Stimulated activated naive CD4-positive, alpha-beta T cell (primary cell): ENCODE results near the gene CISD1.

ENCODE experiments used
- DNase-seq, 6 experiments: peaks; one replicate each; lab custom pipeline; 2025; lab: John Stamatoyannopoulos, UW

Gene CISD1

DNA sequence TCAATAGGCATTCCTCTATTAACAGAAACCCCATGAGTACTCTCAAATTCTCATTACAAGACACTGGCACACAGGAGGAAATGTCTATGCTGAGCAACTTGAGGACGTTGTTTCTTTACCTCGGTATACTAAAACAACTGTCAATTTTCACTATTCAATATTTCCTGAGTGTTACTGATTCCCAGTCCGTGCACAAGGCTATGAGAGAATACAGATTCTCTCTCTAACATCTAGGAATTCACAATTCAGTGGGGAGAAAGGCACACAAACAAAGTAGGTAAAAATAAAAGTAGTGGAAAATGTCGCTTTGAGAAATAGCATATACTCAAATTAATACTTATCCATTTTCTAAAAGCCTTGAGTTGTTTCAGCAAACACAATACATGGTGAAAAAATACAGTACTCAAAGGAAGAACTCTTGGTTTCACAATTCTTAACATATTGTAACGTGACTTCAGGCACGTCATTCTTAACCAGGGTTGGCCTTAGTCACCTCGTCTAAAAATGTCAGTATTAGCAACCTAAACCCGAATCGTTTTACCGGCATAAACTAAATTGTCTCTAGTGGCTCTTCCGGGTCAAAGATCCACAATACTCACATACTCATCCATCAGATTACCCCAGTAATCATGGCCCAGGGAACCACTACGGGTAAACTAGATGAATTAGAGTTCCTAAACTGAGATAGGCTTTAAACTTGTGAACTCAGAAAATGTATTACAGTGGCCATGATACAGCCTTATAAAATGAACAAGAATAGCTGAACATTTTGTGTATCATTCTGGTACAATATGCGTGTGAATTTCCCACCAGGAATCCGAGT, 2.7 kb upstream of the CISD1 start:
- DNase-seq: peak in 3 of 6 experiments; percentile 9 to 38 (median 19)

DNA sequence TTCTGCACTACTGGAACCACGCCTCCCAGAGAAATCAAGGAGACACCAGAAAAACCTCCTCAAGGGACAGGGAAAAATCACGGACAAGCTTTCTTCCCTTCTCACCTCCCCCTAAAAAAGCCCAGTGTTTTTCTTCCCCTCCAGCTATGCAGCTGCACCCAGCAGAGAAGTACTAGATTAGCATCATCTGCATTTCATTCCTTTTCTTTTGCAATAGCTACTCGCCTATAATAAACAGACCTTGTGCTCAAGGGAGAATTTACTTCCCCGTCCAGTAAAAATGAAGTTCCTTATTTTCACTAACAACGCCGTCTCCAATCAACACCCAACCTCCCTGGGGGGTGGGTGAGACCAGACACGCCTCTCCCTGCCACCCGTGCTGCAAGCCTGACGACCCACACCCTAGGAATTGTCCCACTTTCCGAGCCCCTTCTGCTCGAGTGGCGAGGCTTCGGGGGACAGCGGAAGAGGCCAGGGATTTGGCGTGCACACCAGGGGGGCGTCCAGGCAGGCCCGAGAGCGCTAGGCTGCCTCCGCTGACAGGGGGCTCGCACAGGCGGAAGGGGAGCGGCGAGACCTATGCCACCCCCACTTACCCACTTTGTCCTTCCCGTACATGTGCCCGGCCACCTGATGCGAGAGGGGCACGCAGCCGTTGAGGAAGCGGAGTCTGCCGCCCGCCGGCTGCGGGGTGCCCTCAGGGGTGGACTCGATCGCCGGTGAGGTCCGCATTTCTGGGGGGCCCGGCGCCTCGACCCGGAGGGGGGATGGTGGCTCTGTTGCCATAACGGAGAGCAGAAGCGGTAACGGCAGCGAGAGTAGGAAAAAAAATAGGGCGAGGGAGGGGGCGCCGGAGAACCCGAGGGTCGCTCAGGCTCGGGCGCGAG, 1.9 kb upstream of the CISD1 start:
- DNase-seq: peak in 5 of 6 experiments; percentile 37 to 60 (median 46)

DNA sequence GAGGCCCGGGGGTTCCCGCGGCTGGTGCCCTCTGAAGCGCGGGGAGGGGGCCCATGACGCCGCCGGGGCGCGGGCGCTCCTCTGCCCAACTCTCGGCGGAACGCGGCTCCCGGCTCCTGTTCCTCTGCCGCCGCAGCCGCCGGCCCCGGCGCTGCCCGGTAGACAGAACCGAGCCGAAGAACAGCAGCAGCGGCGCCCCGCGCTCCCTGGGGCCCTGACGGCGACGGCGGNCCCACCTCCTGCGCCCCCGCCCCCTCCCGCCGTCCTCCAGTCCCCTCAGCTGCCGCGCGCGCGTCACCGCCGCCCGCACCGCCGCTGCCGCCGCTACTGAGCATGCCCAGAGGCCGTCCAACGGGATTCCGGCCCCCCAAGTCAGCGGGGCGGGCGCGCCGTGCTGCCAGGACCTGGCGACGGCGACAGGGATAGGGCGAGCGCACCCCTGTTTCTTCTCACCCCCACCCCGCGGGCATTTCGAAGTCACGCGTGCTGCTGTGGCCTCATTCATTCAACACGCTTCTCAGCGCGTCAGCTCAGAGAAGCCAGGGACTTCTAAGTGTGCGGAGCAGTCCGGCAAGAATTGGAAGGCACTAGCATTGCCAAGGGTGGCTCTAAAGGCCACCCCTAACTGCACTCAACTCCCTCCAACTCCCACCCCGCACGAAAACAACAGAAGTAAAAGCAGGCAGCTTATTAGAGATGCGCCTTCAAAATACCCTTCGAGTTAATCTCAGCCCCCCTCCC, 1.1 kb upstream of the CISD1 start, which contains the start of gene IPMK:
IPMK (minus strand) TSS at position 182 of the 741 bp plus-strand sequence. CDS start 283 bp downstream, outside the sequence.
- peak; percentile 89 to 93 (median 91) for DNase-seq

GRCh38 chr10:58268454-58268945, 462 bp upstream of the CISD1 start:
- DNase-seq: no peak

GRCh38 chr10:58269782-58270290, 874 bp downstream of the CISD1 start:
- DNase-seq: peak in 1 of 6 experiments; percentile 26

DNA sequence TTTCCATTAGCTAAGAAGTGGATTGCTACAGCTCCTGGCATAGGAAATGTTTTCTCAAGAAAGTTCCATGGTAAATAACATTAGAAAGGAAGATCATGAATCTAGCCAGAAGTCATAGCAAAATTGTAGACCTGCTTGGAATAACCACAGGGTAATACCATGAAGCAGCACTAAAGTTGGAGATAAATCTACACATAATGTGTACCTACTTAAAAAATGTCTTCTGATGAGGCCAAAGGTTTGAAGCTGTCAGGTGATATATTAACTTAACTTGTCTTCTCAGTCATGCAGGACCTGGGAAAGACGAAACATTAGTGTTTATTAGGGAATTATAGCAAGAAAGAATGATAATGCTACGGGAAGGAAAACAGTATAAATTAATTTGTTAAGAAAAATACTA, 6.3 kb downstream of the CISD1 start:
- DNase-seq: no peak

GRCh38 chr10:58275908-58276307, 6.9 kb downstream of the CISD1 start:
- DNase-seq: no peak

GRCh38 chr10:58278274-58278961, 9.5 kb downstream of the CISD1 start:
- DNase-seq: no peak

- DNase-seq: no peak
These were observed 10.0 kb downstream of the CISD1 start for GRCh38 chr10:58278962-58279307.

DNA sequence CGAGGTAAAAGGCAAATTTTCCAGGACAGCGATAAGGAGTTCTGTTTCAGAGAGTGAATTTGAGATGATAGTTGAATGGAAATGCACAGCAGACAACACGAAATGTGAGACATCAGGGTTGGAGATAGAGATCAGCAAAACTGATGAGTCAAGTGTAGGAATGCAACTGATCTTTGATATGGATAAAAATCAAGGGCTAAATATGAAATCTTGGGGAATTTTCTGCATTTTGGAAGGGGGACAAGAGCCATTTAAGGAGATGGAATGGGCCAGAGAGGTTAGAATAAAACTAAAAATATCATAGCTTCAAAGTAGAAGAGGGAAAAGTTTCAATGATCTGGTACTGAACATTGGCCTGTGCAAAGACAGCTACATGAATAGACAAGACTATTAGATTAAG, 11.5 kb downstream of the CISD1 start:
- no peak for DNase-seq

DNA sequence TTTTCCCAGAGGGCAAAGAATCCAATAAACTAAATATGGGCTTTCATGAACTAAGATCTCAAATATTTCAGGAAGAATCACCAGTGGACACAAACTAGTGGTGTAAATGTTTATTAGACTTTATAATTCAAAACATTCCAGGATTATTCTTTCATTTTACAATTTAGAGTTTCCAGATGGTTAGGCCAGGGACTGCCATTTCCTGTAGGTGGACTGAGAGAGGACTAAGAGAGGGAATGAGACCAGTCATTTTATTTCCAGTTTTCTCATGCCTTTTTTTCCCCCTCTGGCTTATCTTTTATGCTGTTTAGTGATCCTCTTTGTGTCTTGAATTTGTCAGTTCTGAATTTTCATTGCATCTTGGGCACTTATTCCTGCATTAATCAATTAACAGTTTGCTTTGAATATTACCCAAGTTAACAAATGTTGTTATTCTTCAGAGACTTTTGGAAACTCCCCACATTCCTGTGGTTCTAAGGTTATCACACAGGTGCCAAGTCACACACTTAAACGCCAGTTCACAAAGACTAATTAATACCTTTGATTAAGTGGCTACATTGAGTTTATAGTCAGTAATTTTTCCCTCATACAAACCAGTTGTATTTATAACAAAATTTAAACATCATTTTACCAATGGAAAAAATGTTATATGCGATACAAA, 12.3 kb downstream of the CISD1 start:
- DNase-seq: no peak

- peak in 2 of 6 experiments; percentile 34 to 47 for DNase-seq
These were observed 13.7 kb downstream of the CISD1 start for GRCh38 chr10:58282615-58283014.

DNA sequence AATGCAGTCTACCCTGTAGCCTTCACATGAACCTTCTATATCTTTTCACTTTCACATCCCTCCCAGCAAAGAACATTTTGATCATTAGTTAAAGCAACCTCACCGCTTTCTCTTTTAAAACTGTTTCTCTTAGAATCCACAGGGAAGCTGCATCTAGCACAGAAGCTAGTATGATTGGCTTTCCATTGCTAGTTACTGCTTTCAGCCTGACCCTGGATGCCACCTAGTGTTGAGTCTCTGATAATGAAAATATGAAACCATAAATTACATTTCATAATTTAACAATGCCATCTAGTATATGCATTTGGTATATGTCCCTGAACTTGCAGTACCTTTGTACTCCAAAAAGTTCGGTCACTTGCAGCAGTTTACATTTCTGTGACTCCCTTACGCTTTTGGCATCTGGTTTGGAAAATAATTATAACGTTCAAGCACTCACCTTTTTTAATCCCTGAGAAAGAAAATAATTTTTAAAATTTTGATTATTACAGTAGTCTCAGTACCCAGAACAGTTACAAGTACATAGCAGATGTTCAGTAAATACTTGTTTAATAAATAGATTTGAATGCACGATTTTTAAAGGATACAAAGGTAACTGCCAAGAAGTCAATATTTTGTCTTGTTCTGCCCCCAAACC, 22.7 kb downstream of the CISD1 start:
- peak in 3 of 6 experiments; percentile 18 to 60 (median 53) for DNase-seq

DNA sequence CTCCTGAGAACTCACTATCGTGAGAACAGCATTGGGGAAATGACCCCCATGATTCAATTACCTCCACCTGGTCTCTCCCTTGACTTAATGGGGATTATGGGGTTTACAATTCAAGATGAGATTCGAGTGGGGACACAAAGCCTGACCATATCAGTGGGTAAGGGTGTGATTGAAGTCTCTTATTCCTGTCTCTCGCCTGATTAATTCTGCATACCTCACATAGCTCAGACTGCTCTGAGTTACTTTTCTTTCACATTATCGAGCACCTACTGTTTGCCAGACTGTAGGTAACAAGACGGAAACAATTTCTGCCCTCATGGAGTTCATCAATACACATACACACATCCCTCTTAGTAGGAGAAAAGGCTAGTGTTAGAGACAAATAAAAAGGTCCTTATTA, 25.0 kb downstream of the CISD1 start:
- no peak for DNase-seq

GRCh38 chr10:58299580-58299979, 30.6 kb downstream of the CISD1 start:
- DNase-seq: peak; percentile 11 to 59 (median 39)

- DNase-seq: peak in 1 of 6 experiments; percentile 0
These were observed 31.7 kb downstream of the CISD1 start for GRCh38 chr10:58300676-58301075.

GRCh38 chr10:58302254-58302653, 33.3 kb downstream of the CISD1 start:
- no peak for DNase-seq

DNA sequence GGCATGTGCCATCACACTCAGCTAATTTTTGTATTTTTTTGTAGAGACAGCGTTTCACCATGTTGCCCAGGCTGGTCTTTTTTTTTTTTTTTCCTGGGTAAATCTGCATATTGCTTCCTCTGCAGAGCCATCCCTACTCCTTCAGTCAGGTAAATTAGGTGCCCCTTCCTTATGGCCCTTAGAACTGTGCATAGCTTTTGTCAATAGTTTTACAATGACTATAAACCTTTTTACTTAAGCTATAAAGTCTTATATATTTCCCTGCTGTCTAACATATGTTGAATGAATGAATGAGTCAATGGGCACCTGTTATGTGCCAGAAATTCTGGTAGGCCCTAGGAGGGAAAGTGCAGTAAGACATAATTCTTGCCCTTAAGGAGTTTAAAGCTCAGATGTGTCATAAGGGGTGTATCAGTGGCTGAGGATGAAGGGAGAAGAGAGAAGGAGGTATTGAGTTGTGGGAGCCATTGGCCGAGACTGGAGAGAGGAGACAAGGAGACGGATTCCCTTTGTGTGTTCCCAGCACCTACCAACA, 35.2 kb downstream of the CISD1 start:
- DNase-seq: no peak

DNA sequence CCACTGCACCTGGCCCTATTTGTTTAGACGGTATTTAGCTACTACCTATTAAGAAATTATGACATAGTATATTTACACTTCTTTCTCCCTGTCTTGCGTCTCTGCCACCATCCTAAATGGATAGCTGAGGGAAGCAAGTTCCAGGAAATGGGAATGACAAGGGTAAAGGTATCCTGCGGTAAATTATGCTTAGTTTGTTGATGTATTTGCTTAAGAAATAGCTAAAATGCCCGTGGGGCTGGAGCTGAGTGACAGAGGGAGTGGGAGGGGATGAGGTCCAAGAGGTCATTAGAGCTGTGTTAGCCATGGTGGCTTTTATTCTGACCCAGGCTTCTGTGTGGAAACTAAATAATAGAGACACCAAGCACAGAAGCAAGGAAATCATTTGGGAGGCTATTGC, 36.9 kb downstream of the CISD1 start:
- no peak for DNase-seq

- no peak for DNase-seq
These were observed 38.7 kb downstream of the CISD1 start for GRCh38 chr10:58307676-58308075.
